ENCODE results near the gene TRERF1. TPM values are rescaled to one million over a fixed set of nuclear protein-coding genes. Genes with fewer than 3 reads are reported as not detected.

TRERF1 gene
- total and polyA plus RNA-seq, 2 of the 8 experiments (the other 6 are each of a cell fraction or from before 2014, with no cell fraction given), result 10.8 to 21.5 TPM

- no peak overlapping the region for H2BK120ac ChIP-seq (replicated peaks; ENCODE audit: low read depth, low read length)
- peaks cover 0 to 9% of the 10 kb centered on the region in 2 experiments; a peak in 2 of 4 replicates for H3K79me2 ChIP-seq (ENCODE audit: control insufficient read depth in 1 of 2, insufficient read depth in 2 of 2, low read length in 2 of 2)
- no peak overlapping the region for H2BK20ac ChIP-seq (ENCODE audit: low read length)
- no peak overlapping the region for H2BK15ac ChIP-seq (ENCODE audit: low read length)
- CTCF ChIA-PET (ENCODE audit: partially characterized antibody), result interaction anchor here (0.6 to 7.5 kb wide), 10 partner anchors 12 to 681 kb away, joined by 3 to 52 read pairs (median 4); no protein-coding TSS in a partner anchor
- no peaks in the 10 kb centered on the region for H3K79me1 ChIP-seq (ENCODE audit: low read depth, low read length)
- FAIRE-seq (no peak), DNase-seq (ENCODE audit: low read depth in 1 of 2, low spot score in 2 of 2) (no peak)
- H3K36me3 ChIP-seq (ENCODE audit: control insufficient read depth in 2 of 4, insufficient read depth in 4 of 4, low read length in 3 of 4), result peaks cover 5 to 10% (median 8%) of the 10 kb centered on the region in 4 experiments; a peak in 4 of 8 replicates
- no peaks in the 10 kb centered on the region; the same call in 1 of the 2 replicates for H3K23me2 ChIP-seq (ENCODE audit: low read depth, low read length)
- no peak overlapping the region for H3K4ac ChIP-seq (replicated peaks; ENCODE audit: insufficient read length, low read depth, low read length)
- no peaks in the 10 kb centered on the region for H4K20me1 ChIP-seq (replicated peaks in 1 of 2; ENCODE audit: control insufficient read depth in 1 of 2, insufficient read depth in 2 of 2, low read length in 2 of 2)
- H3K14ac ChIP-seq (ENCODE audit: insufficient read length), result no peak overlapping the region
- 18% methylated on average over 5 of the region's 5 CpGs; no CpG with 5 or more reads in 1 of the 2 experiments for WGBS, 2 experiments (ENCODE audit: extremely low coverage in 1 of 2, insufficient coverage in 1 of 2, insufficient read length in 1 of 2, insufficient replicate concordance in 2 of 2, low coverage in 1 of 2, low lambda C conversion rate in 2 of 2, missing lambda C conversion rate in 1 of 2)
- H3K4me2 ChIP-seq (ENCODE audit: insufficient read depth in 1 of 2, low read depth in 2 of 2, low read length in 2 of 2), result peak overlapping the region; percentile 69 to 70
- H4K5ac ChIP-seq (ENCODE audit: insufficient read length, low read depth, low read length), result no peak overlapping the region
- no peaks in the 10 kb centered on the region for H3K27me3 ChIP-seq (replicated peaks in 1 of 4; ENCODE audit: control insufficient read depth in 3 of 4, extremely low read depth in 1 of 4, insufficient read depth in 3 of 4, low read length in 3 of 4)
- H3K4me1 ChIP-seq (replicated peaks in 1 of 4; ENCODE audit: control insufficient read depth in 3 of 4, insufficient read depth in 4 of 4, low read length in 3 of 4), result no peaks in the 10 kb centered on the region; a peak in 1 of 7 replicates
- 0 out of 2 replicates have a peak overlapping the region, but pooled peaks have one; percentile 12 for H2BK5ac ChIP-seq (ENCODE audit: low read depth, low read length)
- no peak overlapping the region for H4K8ac ChIP-seq (ENCODE audit: extremely low read depth, insufficient read depth, low read length)
- no peak overlapping the region for H2BK12ac ChIP-seq (ENCODE audit: low read depth, low read length)
- no peak overlapping the region for H4K91ac ChIP-seq (replicated peaks; ENCODE audit: insufficient read length, low read length)
- peak overlapping the region; percentile 52; the same call in 1 of the 2 replicates for H3K27ac ChIP-seq (ENCODE audit: low read depth, low read length)
- TF ChIP-seq HDAC2 (IDR thresholded peaks at IDR 0.05; ENCODE audit: borderline replicate concordance in 1 of 2, low read depth in 2 of 2, low read length in 2 of 2) (no peak), TAF1 (IDR thresholded peaks at IDR 0.05; ENCODE audit: low read depth, low read length) (no peak), RXRA (IDR thresholded peaks at IDR 0.05; ENCODE audit: insufficient read depth, low read depth, low read length) (no peak), BRCA1 (IDR thresholded peaks at IDR 0.05; ENCODE audit: low read depth, low read length) (no peak), CBX8 (IDR thresholded peaks at IDR 0.05; ENCODE audit: borderline replicate concordance, low read depth, low read length) (no peak), KDM5A (IDR thresholded peaks at IDR 0.05; ENCODE audit: low read length) (no peak), MAX (IDR thresholded peaks at IDR 0.05) (no peak), CTCF (IDR thresholded peaks at IDR 0.05; ENCODE audit: control extremely low read depth in 1 of 3, insufficient read depth in 1 of 3, low read depth in 1 of 3, low read length in 3 of 3) (no peak), POLR2A (IDR thresholded peaks at IDR 0.05; ENCODE audit: control extremely low read depth in 1 of 2, low read depth in 2 of 2, low read length in 2 of 2) (no peak), SP4 (IDR thresholded peaks at IDR 0.05; ENCODE audit: low read length) (no peak)
- peak overlapping the region; percentile 23; the same call in 1 of the 2 replicates for H2AFZ ChIP-seq (ENCODE audit: low read length)
- H3K23ac ChIP-seq (ENCODE audit: insufficient read length), result no peak overlapping the region
- H3K4me3 ChIP-seq (ENCODE audit: extremely low read depth in 1 of 4, insufficient read depth in 2 of 4, low read depth in 3 of 4, low read length in 4 of 4), result peak overlapping the region; percentile 93 to 97 (median 94)
- POLR2A ChIA-PET (ENCODE audit: partially characterized antibody), result interaction anchor here (1.0 to 1.2 kb wide), 3 partner anchors 55 to 296 kb away, joined by 3 to 5 read pairs (median 3); partner anchors contain the start of genes BYSL and MED20
- H3K56ac ChIP-seq (replicated peaks; ENCODE audit: insufficient read length, low read depth, low read length), result no peak overlapping the region
- H3K9ac ChIP-seq (replicated peaks in 1 of 4; ENCODE audit: extremely low read depth in 1 of 4, low read depth in 3 of 4, low read length in 3 of 4), result peak overlapping the region; percentile 73 to 88 (median 76)
- H3K9me3 ChIP-seq (ENCODE audit: insufficient read depth in 2 of 2, low read depth in 1 of 2, low read length in 1 of 2), result no peaks in the 10 kb centered on the region
- H3K18ac ChIP-seq (ENCODE audit: extremely low read depth, low read length), result no peak overlapping the region; the same call in 1 of the 2 replicates
- no peak overlapping the region for H2AK5ac ChIP-seq (ENCODE audit: low read depth, low read length)
Observed at GRCh38 chr6:42217157-42217518, 234.6 kb downstream of the TRERF1 start.

Data from H1 (cell line).